Measurements from ENCODE around the gene TSHZ2. TPM values are rescaled to one million over a fixed set of nuclear protein-coding genes. Genes with fewer than 3 reads are reported as not detected.

Gene TSHZ2
- total and polyA plus RNA-seq, 2 donors (not counting 3 experiments of a cell fraction or from before 2014, with no cell fraction given): not detected

- dilution Hi-C loops (cut with MboI; ENCODE audit: extremely low pct_ligation_motif_present, low sequenced_read_pairs): no loop called here
- ChIA-PET POLR2A (no interaction called here), CTCF (no interaction called here)
Measured at GRCh38 chr20:53342429-53342828, 370.3 kb downstream of the TSHZ2 start.

More at GRCh38 chr20:53342429-53342828, 370.3 kb downstream of the TSHZ2 start:
- Histone ChIP-seq H3K27ac (ENCODE audit: insufficient read depth, low read depth, low read length) (no peak overlapping the region), H3K9ac (replicated peaks; ENCODE audit: extremely low read depth, insufficient read depth, low read length) (no peak overlapping the region), H4K20me1 (replicated peaks; ENCODE audit: control insufficient read depth, extremely low read depth, insufficient read depth, low read length) (no peaks in the 10 kb centered on the region), H3K9me3 (replicated peaks; ENCODE audit: control insufficient read depth, insufficient read depth, low read length) (no peaks in the 10 kb centered on the region), H3K4me2 (ENCODE audit: insufficient read depth, low read length) (no peak overlapping the region), H3K79me2 (ENCODE audit: control insufficient read depth, insufficient read depth, low read length) (no peaks in the 10 kb centered on the region), H3K4me1 (ENCODE audit: control insufficient read depth, extremely low read depth, insufficient read depth, low read length) (no peaks in the 10 kb centered on the region), H2AFZ (ENCODE audit: low read depth, low read length) (no peak overlapping the region), H3K36me3 (ENCODE audit: control insufficient read depth in 2 of 2, extremely low read depth in 1 of 2, insufficient read depth in 2 of 2, low read length in 2 of 2) (no peaks in the 10 kb centered on the region), H3K9me1 (replicated peaks; ENCODE audit: control insufficient read depth, extremely low read depth, insufficient read depth, low read length) (no peaks in the 10 kb centered on the region), H3K27me3 (ENCODE audit: control insufficient read depth in 2 of 2, insufficient read depth in 2 of 2, low read length in 2 of 2) (no peaks in the 10 kb centered on the region), H3K4me3 (replicated peaks in 1 of 3; ENCODE audit: insufficient read depth in 1 of 3, low read depth in 1 of 3, low read length in 3 of 3) (no peak overlapping the region)
- BruUV-seq (replicated peaks): no TSS peak
- DNase-seq (ENCODE audit: low read depth, low spot score) (no peak), FAIRE-seq (no peak)
- TF ChIP-seq POLR2AphosphoS5 (IDR thresholded peaks at IDR 0.05; ENCODE audit: insufficient read depth, low read depth, low read length): no peak
- no peak for TF ChIP-seq FOS (IDR thresholded peaks at IDR 0.05; ENCODE audit: borderline replicate concordance, insufficient read depth, low read length)
- TF ChIP-seq MAX (IDR thresholded peaks at IDR 0.05; ENCODE audit: insufficient read depth, insufficient read length): no peak
- TF ChIP-seq EZH2 (IDR thresholded peaks at IDR 0.05; ENCODE audit: borderline replicate concordance, low read depth, low read length, severe bottlenecking): no peak
- TF ChIP-seq POLR2A (IDR thresholded peaks at IDR 0.05; ENCODE audit: low read depth, low read length): no peak
- TF ChIP-seq MYC (IDR thresholded peaks at IDR 0.05; ENCODE audit: low read depth, low read length): no peak
- TF ChIP-seq CTCF (IDR thresholded peaks at IDR 0.05; ENCODE audit: extremely low read depth in 1 of 2, insufficient read depth in 1 of 2, low read depth in 1 of 2, low read length in 2 of 2): no peak
- no peak for TF ChIP-seq GATA2 (IDR thresholded peaks at IDR 0.05; ENCODE audit: insufficient read depth, insufficient read length, low read depth, low read length)
- no peak for TF ChIP-seq JUN (IDR thresholded peaks at IDR 0.05; ENCODE audit: borderline replicate concordance, insufficient read depth, insufficient read length, low read depth)
- intact Hi-C loops (cut with micrococcal nuclease): no loop called here
